Breast epithelium (tissue), 4 donors: ENCODE measurements around the gene GATAD2A. TPM values are rescaled to one million over a fixed set of nuclear protein-coding genes. Genes with fewer than 3 reads are reported as not detected.

ENCODE experiments used
- DNase-seq, 2 donors: peaks; one replicate each; pipeline ENCODE4 v3.0.0-alpha.2; 2019; ENCODE audit warnings: low spot score in 2 of 2
- H3K27ac ChIP-seq, 2 donors: fragments of 200-600 bp; sonication (generic) in 1 of 2; one replicate each; pipeline ENCODE4 v1.5.1; 2016 to 2019; ENCODE audit warnings: mild to moderate bottlenecking in 1 of 2
- H3K27me3 ChIP-seq, 2 donors: fragments of 200-600 bp; sonication (generic) in 1 of 2; one replicate each; pipeline versions ENCODE4 v1.5.1 to v1.6.0; 2017 to 2019; ENCODE audit warnings: control low read depth in 1 of 2, mild to moderate bottlenecking in 1 of 2
- H3K36me3 ChIP-seq: fragments of 200-600 bp; one replicate; pipeline ENCODE4 v1.5.1; 2019
- H3K4me1 ChIP-seq, 2 donors: fragments of 200-600 bp; sonication (generic); one replicate each; pipeline ENCODE4 v1.5.1; 2016 to 2019; ENCODE audit warnings: control low read depth in 1 of 2
- H3K4me3 ChIP-seq, 3 donors: fragments of 200-600 bp; sonication (generic); 1 replicate in 2 of 3; 2 replicates in 1 of 3; pipeline ENCODE4 v1.5.1; 2016 to 2019; ENCODE audit warnings: mild to moderate bottlenecking in 3 of 3, moderate library complexity in 2 of 3
- H3K9me3 ChIP-seq, 2 donors: fragments of 200-600 bp; sonication (generic) in 1 of 2; one replicate each; pipeline ENCODE4 v1.5.1; 2016 to 2019; ENCODE audit warnings: control low read depth in 1 of 2
- POLR2A ChIP-seq: fragments of 450-650 bp; IDR thresholded peaks from one replicate; pipeline ENCODE4 v1.6.1; 2016; ENCODE audit warnings: antibody characterized with exemption, mild to moderate bottlenecking, moderate library complexity
- POLR2AphosphoS5 ChIP-seq, 3 donors: sonication (generic); formaldehyde crosslinking; IDR thresholded peaks; one replicate each; pipeline ENCODE4 v1.6.1; 2017; ENCODE audit warnings: antibody characterized with exemption in 3 of 3
- intact Hi-C: fragments of 100-400 bp; cut with DNase I; formaldehyde crosslinking; loops from one replicate; pipeline ENCODE4 v1.15.1; 2023; ENCODE audit warnings: low total_unique reads
- total RNA-seq, 3 donors: library from RNA; depleted of rRNA; stranded (reverse); fragments of >200 nt; gene quantifications; one replicate each; pipeline ENCODE4 v1.1.0, GENCODE V29; 2016
- TF ChIP-seq, protein P1 (sequence below), 3 donors: fragments of 450-650 bp; IDR thresholded peaks; one replicate each; pipeline ENCODE4 v1.5.1; 2016 to 2017; ENCODE audit warnings: antibody characterized with exemption in 3 of 3, mild to moderate bottlenecking in 3 of 3, moderate library complexity in 3 of 3

The GATAD2A gene
- total RNA-seq, 3 donors from 2014 or later = 29.1 to 38.7 (median 33.6) TPM

DNA sequence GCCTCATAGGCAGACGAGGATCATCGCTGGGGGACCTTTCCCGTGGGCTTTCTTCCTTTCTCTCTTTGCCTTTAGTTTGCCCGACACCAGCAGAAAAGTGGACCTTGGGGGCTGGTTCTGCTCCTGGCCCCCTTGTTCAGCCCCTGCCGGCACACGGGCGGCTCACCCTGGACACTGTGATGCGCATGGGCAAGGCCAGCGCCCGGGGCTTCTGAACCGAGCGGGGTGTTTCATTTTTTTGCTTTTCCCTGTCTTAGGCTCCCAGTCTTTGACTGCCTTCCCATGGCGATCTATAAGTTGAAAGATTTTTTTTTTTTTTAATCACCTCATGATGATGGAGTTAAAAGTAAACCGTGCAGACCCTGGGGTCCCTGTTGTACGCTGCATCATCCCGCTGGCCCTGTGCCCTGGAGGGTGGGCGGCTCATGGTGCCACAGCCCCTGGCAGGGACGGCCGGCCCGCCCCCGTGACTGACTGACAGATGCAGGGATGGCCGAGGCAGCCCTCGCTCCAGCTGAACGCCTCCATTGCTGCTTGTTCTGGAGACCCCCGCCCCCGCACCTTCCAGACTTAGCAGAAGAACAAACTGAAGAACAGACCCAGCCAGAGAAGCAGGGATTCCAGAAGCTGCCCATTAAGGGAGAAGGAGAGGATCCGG, 100.3 kb downstream of the GATAD2A start:
- H3K4me3 ChIP-seq = peak overlapping the region in 2 of 3 donors; percentile 48 to 59
- no peak for TF ChIP-seq POLR2A
- TF ChIP-seq POLR2AphosphoS5 (IDR thresholded peaks at IDR 0.05) = no peak
- H3K36me3 ChIP-seq = peaks cover 13% of the 10 kb centered on the region
- H3K4me1 ChIP-seq = no peaks in the 10 kb centered on the region
- intact Hi-C loops = no loop called here
- H3K27me3 ChIP-seq = no peaks in the 10 kb centered on the region
- DNase-seq = no peak
- no peaks in the 10 kb centered on the region for H3K9me3 ChIP-seq
- H3K27ac ChIP-seq = no peak overlapping the region

DNA sequence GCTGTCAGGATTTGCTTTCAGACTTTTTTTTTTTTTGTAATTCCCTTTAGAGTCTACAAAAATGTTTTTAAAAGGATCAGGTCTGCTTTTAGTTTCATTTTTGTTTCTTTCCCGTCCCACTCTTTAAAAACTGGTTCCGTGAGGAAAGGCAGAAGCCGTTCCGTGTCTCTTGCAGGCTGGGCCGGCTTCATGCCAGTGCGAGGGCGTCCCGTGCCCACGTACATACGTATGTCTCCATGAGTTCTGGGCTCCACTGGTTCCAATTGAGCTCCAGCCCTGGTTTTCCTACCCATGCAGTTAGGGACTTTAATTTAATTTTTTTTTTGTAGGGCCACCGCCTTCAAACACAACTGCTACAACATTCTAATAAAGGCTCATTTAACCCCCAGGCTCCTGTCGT, 101.1 kb downstream of the GATAD2A start:
- no peaks in the 10 kb centered on the region for H3K4me1 ChIP-seq
- no peaks in the 10 kb centered on the region for H3K9me3 ChIP-seq
- intact Hi-C loops = no loop called here
- H3K4me3 ChIP-seq = peak overlapping the region in 2 of 3 donors; percentile 48 to 59
- DNase-seq = no peak
- H3K27me3 ChIP-seq = no peaks in the 10 kb centered on the region
- H3K27ac ChIP-seq = peak overlapping the region in 1 of 2 donors; percentile 5
- TF ChIP-seq POLR2A (no peak), POLR2AphosphoS5 (IDR thresholded peaks at IDR 0.05) (no peak)
- TF ChIP-seq, protein P1, sequence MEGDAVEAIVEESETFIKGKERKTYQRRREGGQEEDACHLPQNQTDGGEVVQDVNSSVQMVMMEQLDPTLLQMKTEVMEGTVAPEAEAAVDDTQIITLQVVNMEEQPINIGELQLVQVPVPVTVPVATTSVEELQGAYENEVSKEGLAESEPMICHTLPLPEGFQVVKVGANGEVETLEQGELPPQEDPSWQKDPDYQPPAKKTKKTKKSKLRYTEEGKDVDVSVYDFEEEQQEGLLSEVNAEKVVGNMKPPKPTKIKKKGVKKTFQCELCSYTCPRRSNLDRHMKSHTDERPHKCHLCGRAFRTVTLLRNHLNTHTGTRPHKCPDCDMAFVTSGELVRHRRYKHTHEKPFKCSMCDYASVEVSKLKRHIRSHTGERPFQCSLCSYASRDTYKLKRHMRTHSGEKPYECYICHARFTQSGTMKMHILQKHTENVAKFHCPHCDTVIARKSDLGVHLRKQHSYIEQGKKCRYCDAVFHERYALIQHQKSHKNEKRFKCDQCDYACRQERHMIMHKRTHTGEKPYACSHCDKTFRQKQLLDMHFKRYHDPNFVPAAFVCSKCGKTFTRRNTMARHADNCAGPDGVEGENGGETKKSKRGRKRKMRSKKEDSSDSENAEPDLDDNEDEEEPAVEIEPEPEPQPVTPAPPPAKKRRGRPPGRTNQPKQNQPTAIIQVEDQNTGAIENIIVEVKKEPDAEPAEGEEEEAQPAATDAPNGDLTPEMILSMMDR (IDR thresholded peaks at IDR 0.05) = no peak
- peaks cover 13% of the 10 kb centered on the region for H3K36me3 ChIP-seq

DNA sequence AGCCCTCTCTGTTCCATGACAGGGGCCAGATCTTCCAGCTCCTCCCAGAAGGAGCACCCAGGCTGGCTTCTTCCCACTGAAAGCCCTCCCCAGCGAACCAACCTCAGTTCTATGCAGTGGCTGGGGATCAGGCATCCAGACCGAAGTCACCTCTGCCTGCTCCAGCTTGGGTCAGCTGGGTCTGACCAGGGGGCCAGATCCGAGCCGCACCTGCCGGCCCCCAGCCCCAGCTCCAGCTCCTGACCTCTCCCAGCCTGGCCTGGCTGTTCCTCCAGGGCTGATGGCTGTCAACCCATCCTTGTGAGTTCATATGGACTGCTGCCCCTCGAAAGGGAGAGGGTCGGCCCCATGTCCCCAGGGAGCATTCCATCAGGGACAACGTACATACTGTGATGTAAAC, 101.9 kb downstream of the GATAD2A start:
- no peaks in the 10 kb centered on the region for H3K9me3 ChIP-seq
- no peaks in the 10 kb centered on the region for H3K4me1 ChIP-seq
- H3K27me3 ChIP-seq = no peaks in the 10 kb centered on the region
- no peak for TF ChIP-seq POLR2A
- TF ChIP-seq POLR2AphosphoS5 (IDR thresholded peaks at IDR 0.05) = no peak
- TF ChIP-seq, protein P1 (IDR thresholded peaks at IDR 0.05) = no peak
- intact Hi-C loops = no loop called here
- H3K4me3 ChIP-seq = no peak overlapping the region
- DNase-seq = no peak
- H3K27ac ChIP-seq = no peak overlapping the region
- H3K36me3 ChIP-seq = peaks cover 5% of the 10 kb centered on the region

DNA sequence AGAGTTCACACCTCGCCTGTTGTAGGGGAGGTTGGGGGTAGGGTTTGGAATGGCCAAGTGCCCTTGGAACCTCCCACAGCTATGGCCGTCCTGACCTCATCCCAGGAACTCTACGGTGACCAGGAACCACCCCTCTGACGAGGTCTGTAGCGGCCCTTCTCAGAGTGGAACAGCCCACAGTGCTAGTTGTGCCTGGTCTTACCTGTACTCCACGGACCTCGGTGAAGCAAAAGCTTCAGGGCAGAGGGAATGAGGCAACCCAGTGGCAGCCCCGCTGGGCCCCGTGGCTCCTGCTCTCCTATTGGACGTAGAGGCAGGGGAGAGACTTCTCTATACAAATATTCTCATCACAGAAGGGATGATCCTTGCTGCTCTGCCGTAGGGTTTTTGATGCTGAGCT, 102.7 kb downstream of the GATAD2A start:
- H3K27me3 ChIP-seq = no peaks in the 10 kb centered on the region
- intact Hi-C loops = loop anchor here (2.0 kb wide), 1 partner anchor 53 kb away; no protein-coding TSS in a partner anchor
- no peaks in the 10 kb centered on the region for H3K4me1 ChIP-seq
- H3K27ac ChIP-seq = no peak overlapping the region
- no peak for DNase-seq
- no peaks in the 10 kb centered on the region for H3K9me3 ChIP-seq
- no peaks in the 10 kb centered on the region for H3K36me3 ChIP-seq
- no peak overlapping the region for H3K4me3 ChIP-seq
- TF ChIP-seq POLR2AphosphoS5 (IDR thresholded peaks at IDR 0.05) (no peak), POLR2A (no peak)
- TF ChIP-seq, protein P1 (IDR thresholded peaks at IDR 0.05) = no peak

DNA sequence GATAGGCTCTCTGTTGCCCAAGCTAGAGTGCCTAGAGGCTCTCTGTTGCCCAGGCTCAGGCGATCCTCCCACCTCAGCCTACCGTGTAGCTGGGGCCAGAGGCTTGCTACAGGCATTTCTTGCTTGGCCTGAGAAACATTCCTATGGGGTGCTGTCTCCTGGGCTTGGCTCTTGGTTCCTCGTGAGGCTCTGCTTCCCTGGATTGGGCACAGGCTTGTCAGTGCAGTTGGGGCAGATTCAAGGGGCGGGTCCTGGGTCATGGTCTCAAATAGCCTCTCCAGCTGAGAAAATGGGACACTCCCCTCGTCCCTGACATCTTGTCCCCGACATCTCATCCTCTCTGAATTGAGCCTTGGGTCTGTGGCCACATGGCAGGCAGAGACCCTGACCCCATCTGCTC, 105.0 kb downstream of the GATAD2A start:
- Histone ChIP-seq H3K4me3 (no peak overlapping the region), H3K9me3 (no peaks in the 10 kb centered on the region), H3K27ac (no peak overlapping the region), H3K36me3 (no peaks in the 10 kb centered on the region), H3K4me1 (no peaks in the 10 kb centered on the region), H3K27me3 (no peaks in the 10 kb centered on the region)
- TF ChIP-seq, protein P1 (IDR thresholded peaks at IDR 0.05) = no peak
- TF ChIP-seq POLR2AphosphoS5 (IDR thresholded peaks at IDR 0.05) = no peak
- TF ChIP-seq POLR2A = no peak
- intact Hi-C loops = no loop called here
- no peak for DNase-seq
